Upper lobe of right lung (tissue), 1 donor: ENCODE data around the gene TM9SF3. TPM values are rescaled to one million over a fixed set of nuclear protein-coding genes. Genes with fewer than 3 reads are reported as not detected.
"Not testable (repeated sequence)": the region's sequence is repeated elsewhere in the genome, so short reads cannot be mapped to it uniquely, and the experiment has no call there.

Experiments
- ATAC-seq: fragments of 200-7000 bp; cut with Tn5 transposase; one replicate; pipeline ENCODE4 v1.9.1; 2020; ENCODE audit warnings: mild to moderate bottlenecking, moderate library complexity
- DNase-seq: peaks from one replicate; pipeline ENCODE4 v3.0.0-alpha.2; 2020
- H3K27ac ChIP-seq: fragments of 200-600 bp; one replicate; pipeline ENCODE4 v1.8.0; 2022
- H3K27me3 ChIP-seq: fragments of 200-600 bp; one replicate; pipeline ENCODE4 v1.8.0; 2022; ENCODE audit warnings: mild to moderate bottlenecking
- H3K36me3 ChIP-seq: fragments of 200-600 bp; one replicate; pipeline ENCODE4 v1.8.0; 2022
- H3K4me1 ChIP-seq: fragments of 200-600 bp; one replicate; pipeline ENCODE4 v1.8.0; 2022
- H3K4me3 ChIP-seq: fragments of 200-600 bp; one replicate; pipeline ENCODE4 v1.8.0; 2022; ENCODE audit warnings: mild to moderate bottlenecking
- H3K9me3 ChIP-seq: fragments of 200-600 bp; one replicate; pipeline ENCODE4 v1.8.0; 2022
- CTCF ChIP-seq: fragments of 200-600 bp; IDR thresholded peaks from one replicate; pipeline ENCODE4 v1.8.0; 2022; ENCODE audit warnings: antibody characterized with exemption
- intact Hi-C: fragments of 100-400 bp; cut with DNase I; formaldehyde crosslinking; loops from one replicate; pipeline ENCODE4 v1.11.0; 2022
- total RNA-seq: library from RNA; stranded (reverse); fragmentation: NEBNext Ultra II Directional; extraction: Animal tissue kit (Norgen Biotek cat#: 25700); gene quantifications from one replicate; pipeline ENCODE4 v1.2.1, GENCODE V29; 2021
- donor health status: DM: no; HTN: yes; CAD: no; lungs with severe emphysema.

TM9SF3 gene
- total RNA-seq, 1 donor from 2014 or later: 123 TPM

- peaks cover 53% of the 10 kb centered on the region for H3K4me1 ChIP-seq
- intact Hi-C loops: no loop called here
These were observed 7.7 kb downstream of the TM9SF3 start for GRCh38 chr10:96579133-96579532.

DNA sequence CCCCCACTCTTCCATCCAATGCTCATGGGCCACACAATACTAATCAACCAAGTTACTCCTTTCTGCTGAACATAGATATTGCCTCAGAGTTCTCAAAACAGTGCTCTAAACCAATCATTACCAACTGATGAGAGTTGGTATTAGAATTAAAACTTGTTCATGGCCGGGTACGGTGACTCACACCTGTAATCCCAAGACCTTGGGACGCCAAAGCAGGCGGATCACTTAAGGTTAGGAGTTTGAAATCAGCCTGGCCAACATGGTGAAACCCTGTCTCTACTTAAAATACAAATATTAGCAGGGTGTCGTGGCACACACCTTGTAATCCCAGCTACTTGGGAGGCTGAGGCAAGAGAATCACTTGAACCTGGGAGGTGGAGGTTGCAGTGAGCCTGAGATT lies 8.2 kb downstream of the TM9SF3 start:
- DNase-seq (no peak), ATAC-seq (no peak)
- no peak for TF ChIP-seq CTCF
- Histone ChIP-seq H3K9me3 (no peaks in the 10 kb centered on the region), H3K36me3 (peaks cover 16% of the 10 kb centered on the region), H3K27me3 (no peaks in the 10 kb centered on the region), H3K4me3 (no peak overlapping the region), H3K4me1 (peaks cover 48% of the 10 kb centered on the region), H3K27ac (no peak overlapping the region)
- intact Hi-C loops: no loop called here

More at GRCh38 chr10:96579133-96579532, 7.7 kb downstream of the TM9SF3 start:
- Histone ChIP-seq H3K4me3 (no peak overlapping the region), H3K9me3 (no peaks in the 10 kb centered on the region), H3K36me3 (peaks cover 16% of the 10 kb centered on the region), H3K27ac (no peak overlapping the region), H3K27me3 (no peaks in the 10 kb centered on the region)
- DNase-seq (no peak), ATAC-seq (no peak)
- no peak for TF ChIP-seq CTCF

GRCh38 chr10:96578022-96578421 lies 8.8 kb downstream of the TM9SF3 start:
- no peak overlapping the region for H3K27ac ChIP-seq
- no peak overlapping the region for H3K4me3 ChIP-seq
- DNase-seq: no peak
- peaks cover 43% of the 10 kb centered on the region for H3K4me1 ChIP-seq
- TF ChIP-seq CTCF: no peak
- intact Hi-C loops: no loop called here
- no peak for ATAC-seq
- H3K9me3 ChIP-seq: no peaks in the 10 kb centered on the region
- H3K36me3 ChIP-seq: peaks cover 16% of the 10 kb centered on the region
- H3K27me3 ChIP-seq: no peaks in the 10 kb centered on the region

DNA sequence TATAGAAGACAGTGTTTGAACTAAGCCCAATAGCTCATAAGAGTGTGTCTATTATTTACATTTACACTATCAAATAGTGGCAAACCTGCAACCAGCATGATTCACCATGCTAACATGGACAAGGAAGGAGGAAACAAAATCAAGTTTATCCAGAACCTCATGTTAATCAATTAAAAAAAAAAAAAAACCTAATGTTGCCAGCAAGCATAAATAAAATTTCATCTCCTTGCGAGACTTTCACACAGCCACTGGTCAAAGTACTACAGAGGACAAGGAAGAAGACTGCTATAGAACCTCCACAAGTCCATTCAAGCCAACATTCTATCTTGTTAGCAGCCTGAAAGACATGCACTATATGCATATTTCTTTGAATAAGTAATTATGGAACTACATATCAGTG lies 9.7 kb downstream of the TM9SF3 start:
- DNase-seq (no peak), ATAC-seq (no peak)
- H3K4me1 ChIP-seq: peaks cover 34% of the 10 kb centered on the region
- H3K9me3 ChIP-seq: no peaks in the 10 kb centered on the region
- no peak for TF ChIP-seq CTCF
- H3K27me3 ChIP-seq: no peaks in the 10 kb centered on the region
- peaks cover 16% of the 10 kb centered on the region for H3K36me3 ChIP-seq
- intact Hi-C loops: no loop called here
- H3K4me3 ChIP-seq: no peak overlapping the region
- no peak overlapping the region for H3K27ac ChIP-seq

- ATAC-seq: no peak
- Histone ChIP-seq H3K4me1 (peaks cover 28% of the 10 kb centered on the region), H3K27me3 (no peaks in the 10 kb centered on the region), H3K36me3 (peaks cover 16% of the 10 kb centered on the region), H3K27ac (no peak overlapping the region), H3K9me3 (no peaks in the 10 kb centered on the region), H3K4me3 (no peak overlapping the region)
- no peak for DNase-seq
- TF ChIP-seq CTCF: no peak
- intact Hi-C loops: no loop called here
These were observed 10.4 kb downstream of the TM9SF3 start for GRCh38 chr10:96576277-96576980.

DNA sequence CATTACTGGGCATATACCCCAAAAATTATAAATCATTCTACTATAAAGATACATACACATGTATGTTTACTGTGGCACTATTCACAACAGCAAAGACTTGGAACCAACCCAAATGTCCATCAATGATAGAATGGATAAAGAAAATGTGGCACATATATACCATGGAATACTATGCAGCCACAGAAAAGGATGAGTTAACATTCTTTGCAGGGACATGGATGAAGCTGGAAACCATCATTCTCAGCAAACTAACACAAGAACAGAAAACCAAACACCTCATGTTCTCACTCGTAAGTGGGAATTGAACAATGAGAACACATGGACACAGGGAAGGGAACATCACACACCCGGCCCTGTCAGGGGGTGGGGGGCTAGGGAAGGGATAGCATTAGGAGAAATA lies 12.2 kb downstream of the TM9SF3 start:
- H3K9me3 ChIP-seq, DNase-seq, intact Hi-C loops, ATAC-seq, H3K27ac ChIP-seq, H3K4me3 ChIP-seq, H3K27me3 ChIP-seq: not testable (repeated sequence)
- H3K4me1 ChIP-seq: peaks cover 24% of the 10 kb centered on the region
- peaks cover 26% of the 10 kb centered on the region for H3K36me3 ChIP-seq
